ENCODE results near the gene C6orf58.
"Not testable (repeated sequence)": the region's sequence is repeated elsewhere in the genome, so short reads cannot be mapped to it uniquely, and the experiment has no call there.

Gene C6orf58

DNA sequence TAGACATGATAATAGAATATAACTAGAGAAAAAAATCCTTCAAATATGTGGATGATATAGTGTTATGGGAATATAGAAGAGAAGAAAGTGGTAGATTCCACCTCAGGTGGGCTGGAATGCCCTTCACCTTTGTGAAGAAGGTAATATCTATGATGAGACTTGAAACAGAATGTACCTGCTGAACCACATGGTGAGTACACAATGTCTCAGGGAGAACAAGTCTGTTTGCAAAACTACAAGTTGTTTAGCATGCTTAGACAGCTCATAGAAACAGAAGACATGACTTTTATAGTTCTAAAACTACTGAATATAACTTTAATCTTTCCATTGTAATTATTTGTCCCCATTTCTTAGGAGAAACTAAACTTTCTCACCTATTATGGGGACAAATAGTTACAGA, 12.2 kb downstream of the C6orf58 start:
- Histone ChIP-seq H3K36me3 (ENCODE audit: insufficient read depth, low read length) (no peaks in the 10 kb centered on the region), H3K4me1 (ENCODE audit: insufficient read depth, low read length, severe bottlenecking) (no peaks in the 10 kb centered on the region), H3K79me2 (ENCODE audit: insufficient read depth, low read length) (no peaks in the 10 kb centered on the region), H4K20me1 (ENCODE audit: insufficient read depth, low read length) (no peaks in the 10 kb centered on the region), H3K27ac (ENCODE audit: low read depth, low read length, poor library complexity, severe bottlenecking) (no peak overlapping the region), H3K9ac (ENCODE audit: low read length) (no peak overlapping the region), H3K27me3 (ENCODE audit: insufficient read depth, low read length) (no peaks in the 10 kb centered on the region), H3K9me2 (ENCODE audit: low read depth, low read length) (no peaks in the 10 kb centered on the region), H2AFZ (ENCODE audit: low read length) (no peak overlapping the region), H3F3A (ENCODE audit: insufficient read depth, low read length) (no peaks in the 10 kb centered on the region), H3K4me3 (ENCODE audit: low read depth, low read length, poor library complexity, severe bottlenecking) (no peak overlapping the region), H3K4me2 (ENCODE audit: low read length) (no peak overlapping the region), H3K9me3 (ENCODE audit: low read length) (no peaks in the 10 kb centered on the region)
- no peak for TF ChIP-seq EZH2 (IDR thresholded peaks at IDR 0.05; ENCODE audit: borderline replicate concordance, low read length)
- TF ChIP-seq, protein P1, sequence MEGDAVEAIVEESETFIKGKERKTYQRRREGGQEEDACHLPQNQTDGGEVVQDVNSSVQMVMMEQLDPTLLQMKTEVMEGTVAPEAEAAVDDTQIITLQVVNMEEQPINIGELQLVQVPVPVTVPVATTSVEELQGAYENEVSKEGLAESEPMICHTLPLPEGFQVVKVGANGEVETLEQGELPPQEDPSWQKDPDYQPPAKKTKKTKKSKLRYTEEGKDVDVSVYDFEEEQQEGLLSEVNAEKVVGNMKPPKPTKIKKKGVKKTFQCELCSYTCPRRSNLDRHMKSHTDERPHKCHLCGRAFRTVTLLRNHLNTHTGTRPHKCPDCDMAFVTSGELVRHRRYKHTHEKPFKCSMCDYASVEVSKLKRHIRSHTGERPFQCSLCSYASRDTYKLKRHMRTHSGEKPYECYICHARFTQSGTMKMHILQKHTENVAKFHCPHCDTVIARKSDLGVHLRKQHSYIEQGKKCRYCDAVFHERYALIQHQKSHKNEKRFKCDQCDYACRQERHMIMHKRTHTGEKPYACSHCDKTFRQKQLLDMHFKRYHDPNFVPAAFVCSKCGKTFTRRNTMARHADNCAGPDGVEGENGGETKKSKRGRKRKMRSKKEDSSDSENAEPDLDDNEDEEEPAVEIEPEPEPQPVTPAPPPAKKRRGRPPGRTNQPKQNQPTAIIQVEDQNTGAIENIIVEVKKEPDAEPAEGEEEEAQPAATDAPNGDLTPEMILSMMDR (IDR thresholded peaks at IDR 0.05; ENCODE audit: low read length) = no peak

DNA sequence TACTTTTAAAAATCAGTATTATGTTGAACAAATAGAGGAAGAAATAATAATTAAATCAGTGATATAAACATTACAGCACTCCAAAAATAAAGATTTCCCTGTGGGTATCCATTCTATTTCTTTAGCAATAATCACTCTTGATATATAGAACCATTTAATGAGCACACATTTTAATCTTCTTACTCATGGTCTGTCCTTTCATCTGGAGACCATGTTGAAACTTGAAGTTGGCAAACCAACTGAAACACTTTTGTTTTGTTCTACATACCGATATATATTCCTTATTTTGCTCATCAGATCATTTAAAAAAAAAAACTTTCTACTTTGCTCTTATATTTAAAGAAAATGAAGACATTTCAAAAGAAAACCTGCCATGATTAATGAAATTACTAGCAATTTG, 13.4 kb downstream of the C6orf58 start:
- no peak overlapping the region for H3K9ac ChIP-seq (ENCODE audit: low read length)
- no peak for TF ChIP-seq EZH2 (IDR thresholded peaks at IDR 0.05; ENCODE audit: borderline replicate concordance, low read length)
- TF ChIP-seq, protein P1 (IDR thresholded peaks at IDR 0.05; ENCODE audit: low read length) = no peak
- H3K4me2 ChIP-seq (ENCODE audit: low read length) = no peak overlapping the region
- H3K9me2 ChIP-seq (ENCODE audit: low read depth, low read length) = no peaks in the 10 kb centered on the region
- no peaks in the 10 kb centered on the region for H4K20me1 ChIP-seq (ENCODE audit: insufficient read depth, low read length)
- H3K4me3 ChIP-seq (ENCODE audit: low read depth, low read length, poor library complexity, severe bottlenecking) = no peak overlapping the region
- no peak overlapping the region for H2AFZ ChIP-seq (ENCODE audit: low read length)
- H3K4me1 ChIP-seq (ENCODE audit: insufficient read depth, low read length, severe bottlenecking) = no peaks in the 10 kb centered on the region
- no peaks in the 10 kb centered on the region for H3K27me3 ChIP-seq (ENCODE audit: insufficient read depth, low read length)
- no peak overlapping the region for H3K27ac ChIP-seq (ENCODE audit: low read depth, low read length, poor library complexity, severe bottlenecking)
- H3K79me2 ChIP-seq (ENCODE audit: insufficient read depth, low read length) = no peaks in the 10 kb centered on the region
- H3F3A ChIP-seq (ENCODE audit: insufficient read depth, low read length) = no peaks in the 10 kb centered on the region
- H3K9me3 ChIP-seq (ENCODE audit: low read length) = no peaks in the 10 kb centered on the region
- no peaks in the 10 kb centered on the region for H3K36me3 ChIP-seq (ENCODE audit: insufficient read depth, low read length)

DNA sequence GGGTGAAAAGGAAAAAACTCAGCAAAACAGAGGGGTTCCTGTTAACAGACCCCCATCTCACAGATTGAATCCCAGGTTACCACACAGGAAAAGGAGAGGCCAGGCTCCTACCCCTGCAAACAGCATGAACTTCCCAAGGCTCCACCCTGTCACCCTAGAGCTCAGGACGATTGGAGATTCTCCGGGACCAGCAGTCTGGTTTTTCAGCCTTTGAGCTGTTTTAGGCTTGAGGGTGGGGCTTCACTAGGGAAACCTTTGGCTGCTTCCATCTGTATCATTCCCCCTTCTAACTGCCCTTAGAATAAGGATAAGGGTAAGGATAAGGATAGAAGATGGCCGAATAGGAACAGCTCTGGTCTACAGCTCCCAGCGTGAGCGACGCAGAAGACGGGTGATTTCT, 16.0 kb downstream of the C6orf58 start:
- no peaks in the 10 kb centered on the region for H3K9me2 ChIP-seq (ENCODE audit: low read depth, low read length)
- no peaks in the 10 kb centered on the region for H4K20me1 ChIP-seq (ENCODE audit: insufficient read depth, low read length)
- H3K36me3 ChIP-seq (ENCODE audit: insufficient read depth, low read length) = no peaks in the 10 kb centered on the region
- no peaks in the 10 kb centered on the region for H3K79me2 ChIP-seq (ENCODE audit: insufficient read depth, low read length)
- H3K27ac ChIP-seq (ENCODE audit: low read depth, low read length, poor library complexity, severe bottlenecking) = no peak overlapping the region
- TF ChIP-seq, protein P1 (IDR thresholded peaks at IDR 0.05; ENCODE audit: low read length) = no peak
- no peak for TF ChIP-seq EZH2 (IDR thresholded peaks at IDR 0.05; ENCODE audit: borderline replicate concordance, low read length)
- H3K4me3 ChIP-seq (ENCODE audit: low read depth, low read length, poor library complexity, severe bottlenecking) = no peak overlapping the region
- H3K4me1 ChIP-seq (ENCODE audit: insufficient read depth, low read length, severe bottlenecking) = no peaks in the 10 kb centered on the region
- H3K9me3 ChIP-seq (ENCODE audit: low read length) = no peaks in the 10 kb centered on the region
- no peaks in the 10 kb centered on the region for H3K27me3 ChIP-seq (ENCODE audit: insufficient read depth, low read length)
- no peaks in the 10 kb centered on the region for H3F3A ChIP-seq (ENCODE audit: insufficient read depth, low read length)
- no peak overlapping the region for H2AFZ ChIP-seq (ENCODE audit: low read length)
- no peak overlapping the region for H3K9ac ChIP-seq (ENCODE audit: low read length)
- no peak overlapping the region for H3K4me2 ChIP-seq (ENCODE audit: low read length)

DNA sequence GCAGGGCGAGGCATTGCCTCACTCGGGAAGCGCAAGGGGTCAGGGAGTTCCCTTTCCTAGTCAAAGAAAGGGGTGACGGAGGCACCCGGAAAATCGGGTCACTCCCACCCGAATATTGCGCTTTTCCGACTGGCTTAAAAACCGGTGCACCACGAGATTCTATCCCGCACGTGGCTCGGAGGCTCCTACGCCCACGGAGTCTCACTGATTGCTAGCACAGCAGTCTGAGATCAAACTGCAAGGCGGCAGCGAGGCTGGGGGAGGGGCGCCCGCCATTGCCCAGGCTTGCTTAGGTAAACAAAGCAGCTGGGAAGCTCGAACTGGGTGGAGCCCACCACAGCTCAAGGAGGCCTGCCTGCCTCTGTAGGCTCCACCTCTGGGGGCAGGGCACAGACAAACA, 16.5 kb downstream of the C6orf58 start:
- H3K9me2 ChIP-seq (ENCODE audit: low read depth, low read length); H3K79me2 ChIP-seq (ENCODE audit: insufficient read depth, low read length); H3K27me3 ChIP-seq (ENCODE audit: insufficient read depth, low read length); H2AFZ ChIP-seq (ENCODE audit: low read length); H3K4me2 ChIP-seq (ENCODE audit: low read length); H4K20me1 ChIP-seq (ENCODE audit: insufficient read depth, low read length); H3K4me3 ChIP-seq (ENCODE audit: low read depth, low read length, poor library complexity, severe bottlenecking); H3K4me1 ChIP-seq (ENCODE audit: insufficient read depth, low read length, severe bottlenecking); H3K9me3 ChIP-seq (ENCODE audit: low read length); H3F3A ChIP-seq (ENCODE audit: insufficient read depth, low read length); H3K27ac ChIP-seq (ENCODE audit: low read depth, low read length, poor library complexity, severe bottlenecking); H3K9ac ChIP-seq (ENCODE audit: low read length); H3K36me3 ChIP-seq (ENCODE audit: insufficient read depth, low read length): not testable (repeated sequence)

Data from OCI-LY1 (cell line).